ENCODE data around the gene KAZN.

The KAZN gene

GRCh38 chr1:14561014-14561693, 37.3 kb upstream of the KAZN start:
- no peak for TF ChIP-seq CTCF (conservative IDR thresholded peaks at IDR 0.05; ENCODE audit: low read depth, low read length)
- no peak for DNase-seq (ENCODE audit: low read depth)
- no peak overlapping the region for H3K4me3 ChIP-seq (ENCODE audit: low read length)

GRCh38 chr1:14565090-14565489, 33.4 kb upstream of the KAZN start:
- no peak for TF ChIP-seq CTCF (conservative IDR thresholded peaks at IDR 0.05; ENCODE audit: low read depth, low read length)
- H3K4me3 ChIP-seq (ENCODE audit: low read length), result no peak overlapping the region
- no peak for DNase-seq (ENCODE audit: low read depth)

DNA sequence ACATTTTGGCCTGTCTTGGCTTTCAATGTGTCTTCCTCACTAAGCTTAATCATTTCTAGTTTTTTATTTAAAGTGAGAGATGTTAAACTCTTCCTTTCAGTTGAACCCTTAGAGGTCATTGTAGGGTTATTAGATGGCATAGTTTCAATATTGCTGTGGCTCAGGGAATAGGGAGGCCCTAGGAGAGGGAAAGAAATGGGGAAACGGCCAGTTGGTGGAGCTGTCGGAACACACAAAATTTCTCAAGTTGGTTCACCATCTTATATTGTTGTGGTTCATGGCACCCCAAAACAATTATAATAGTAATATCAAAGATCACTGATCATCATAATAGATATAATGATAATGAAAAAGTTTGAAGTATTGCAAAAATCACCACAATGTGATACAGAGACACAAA, 31.4 kb upstream of the KAZN start:
- H3K4me3 ChIP-seq (ENCODE audit: low read length), result no peak overlapping the region
- TF ChIP-seq CTCF (conservative IDR thresholded peaks at IDR 0.05; ENCODE audit: low read depth, low read length), result peak; percentile 5
- no peak for DNase-seq (ENCODE audit: low read depth)

- H3K4me3 ChIP-seq (ENCODE audit: low read length), result no peak overlapping the region
- TF ChIP-seq CTCF (conservative IDR thresholded peaks at IDR 0.05; ENCODE audit: low read depth, low read length), result no peak
- no peak for DNase-seq (ENCODE audit: low read depth)
Observed at GRCh38 chr1:14567903-14568302, 30.6 kb upstream of the KAZN start.

- no peak for DNase-seq (ENCODE audit: low read depth)
- TF ChIP-seq CTCF (conservative IDR thresholded peaks at IDR 0.05; ENCODE audit: low read depth, low read length), result no peak
Observed at GRCh38 chr1:14568716-14569355, 29.6 kb upstream of the KAZN start.

DNA sequence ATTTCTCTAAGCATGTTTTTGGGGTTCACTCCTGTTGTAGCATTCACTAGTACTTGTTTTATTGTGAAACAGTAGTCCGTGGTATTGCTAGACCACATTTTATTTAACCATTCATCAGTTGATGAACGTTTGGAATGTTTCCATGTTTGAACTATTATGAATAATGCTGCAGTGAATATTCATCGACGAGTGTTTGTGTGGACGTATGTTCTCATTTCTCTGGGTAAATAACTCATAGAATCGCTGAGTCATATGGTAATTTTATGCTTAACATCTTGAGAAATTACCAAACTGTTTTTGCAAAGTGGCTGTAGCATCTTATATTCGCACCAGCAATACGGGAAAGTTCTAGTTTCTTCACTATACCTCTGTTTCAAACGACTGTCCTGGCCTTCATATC, 28.0 kb upstream of the KAZN start:
- no peak for DNase-seq (ENCODE audit: low read depth)
- H3K4me3 ChIP-seq (ENCODE audit: low read length), result no peak overlapping the region
- TF ChIP-seq CTCF (conservative IDR thresholded peaks at IDR 0.05; ENCODE audit: low read depth, low read length), result no peak

More at GRCh38 chr1:14568716-14569355, 29.6 kb upstream of the KAZN start:
- no peak overlapping the region for H3K4me3 ChIP-seq (ENCODE audit: low read length)
